Endodermal cell (in vitro differentiated cells): Measurements from ENCODE around the gene TP73. TPM values are rescaled to one million over a fixed set of nuclear protein-coding genes. Genes with fewer than 3 reads are reported as not detected.

Experiments
- DNase-seq: peaks from one replicate; pipeline ENCODE4 v3.0.0-alpha.2; 2017
- H3K27ac ChIP-seq: 2 replicates; pipeline ENCODE4 v1.5.1; 2013; ENCODE audit warnings: mild to moderate bottlenecking, low read depth, low read length, moderate library complexity
- H3K27me3 ChIP-seq: 2 replicates; pipeline ENCODE4 v1.6.1; 2013; ENCODE audit warnings: mild to moderate bottlenecking, low read length, moderate library complexity; ENCODE audit not compliant: insufficient read depth, control insufficient read depth, poor library complexity, severe bottlenecking
- H3K36me3 ChIP-seq: 2 replicates; pipeline ENCODE4 v1.7.0; 2013; ENCODE audit warnings: mild to moderate bottlenecking, low read length, moderate library complexity; ENCODE audit not compliant: control insufficient read depth, insufficient read depth
- H3K4me1 ChIP-seq: one replicate; pipeline ENCODE4 v1.7.0; 2013; ENCODE audit warnings: low read length; ENCODE audit not compliant: control insufficient read depth, insufficient read depth
- H3K4me3 ChIP-seq: 2 replicates; pipeline ENCODE4 v1.5.1; 2013; ENCODE audit warnings: mild to moderate bottlenecking, low read length, moderate library complexity
- H3K9ac ChIP-seq: 2 replicates; pipeline ENCODE4 v1.6.1; 2013; ENCODE audit warnings: mild to moderate bottlenecking, low read length, moderate library complexity; ENCODE audit not compliant: poor library complexity, severe bottlenecking; ENCODE audit errors: extremely low read depth
- H3K9me3 ChIP-seq: 2 replicates; pipeline ENCODE4 v1.6.1; 2013; ENCODE audit warnings: mild to moderate bottlenecking, low read length, moderate library complexity; ENCODE audit not compliant: control insufficient read depth
- H3K27ac Mint-ChIP-seq: 2 replicates; pipeline ENCODE4 v1.8.0; 2020; ENCODE audit warnings: mixed read lengths
- H3K27me3 Mint-ChIP-seq: 2 replicates; pipeline ENCODE4 v1.8.0; 2021; ENCODE audit warnings: mild to moderate bottlenecking, mixed read lengths; ENCODE audit not compliant: insufficient read depth
- H3K36me3 Mint-ChIP-seq: 2 replicates; pipeline ENCODE4 v1.8.0; 2020; ENCODE audit warnings: low read depth, mixed read lengths
- H3K4me1 Mint-ChIP-seq: 2 replicates; pipeline ENCODE4 v1.8.0; 2020; ENCODE audit warnings: mixed read lengths
- H3K4me3 Mint-ChIP-seq: 2 replicates; pipeline ENCODE4 v1.8.0; 2020; ENCODE audit warnings: mild to moderate bottlenecking, moderate library complexity, mixed read lengths
- H3K9me3 Mint-ChIP-seq: 2 replicates; pipeline ENCODE4 v1.8.0; 2020; ENCODE audit warnings: mild to moderate bottlenecking, mixed read lengths
- WGBS, 2 experiments: methylation state at CpG; one replicate each; pipeline versions ENCODE4 v1.1.5 to v1.1.7; 2013; ENCODE audit warnings: missing lambda C conversion rate in 2 of 2, mixed read lengths in 1 of 2; ENCODE audit not compliant: insufficient coverage in 1 of 2, insufficient read length in 1 of 2; 5-methylcytosine and 5-hydroxymethylcytosine counted together
- total RNA-seq, 2 donors: library from RNA; stranded (reverse); fragmentation: NEBNext Ultra II Directional in 1 of 2; extraction: Animal tissue kit (Norgen Biotek cat#: 25700) in 1 of 2; gene quantifications; 2 replicates in 1 of 2; 3 replicates in 1 of 2; pipeline ENCODE4 v1.2.1, GENCODE V29; 2021
- TF ChIP-seq, protein P1 (sequence below): fragments of 200-600 bp; sonication (generic); conservative IDR thresholded peaks from 2 replicates; pipeline ENCODE4 v1.5.0; 2021; ENCODE audit warnings: antibody characterized with exemption, mild to moderate bottlenecking

Gene TP73
- total RNA-seq, 2 donors from 2014 or later: 3.4 to 3.5 TPM

DNA sequence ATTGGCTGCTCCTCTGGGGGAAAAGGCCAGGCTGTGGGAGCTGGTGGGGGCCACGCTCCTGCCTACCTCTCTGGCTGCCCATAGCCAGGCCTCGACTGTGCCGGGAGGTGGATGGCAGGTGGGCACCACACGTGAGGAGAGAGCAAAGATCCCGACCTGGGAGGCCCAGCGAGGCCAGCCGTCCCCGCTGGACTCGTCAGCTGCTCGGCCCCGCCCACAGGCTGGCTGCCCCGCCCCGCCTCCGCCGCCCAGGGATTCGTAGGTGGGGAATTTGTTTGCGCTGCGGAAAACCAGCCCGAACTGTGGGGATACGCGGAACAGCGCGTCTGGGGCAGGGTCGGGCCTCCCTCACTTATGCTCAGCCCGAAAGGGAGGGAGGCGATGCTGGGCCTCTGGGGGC is 31.7 kb downstream of the TP73 start:
- Histone ChIP-seq H3K4me1 (no peaks in the 10 kb centered on the region), H3K27ac (no peak overlapping the region)
- TF ChIP-seq, protein P1, sequence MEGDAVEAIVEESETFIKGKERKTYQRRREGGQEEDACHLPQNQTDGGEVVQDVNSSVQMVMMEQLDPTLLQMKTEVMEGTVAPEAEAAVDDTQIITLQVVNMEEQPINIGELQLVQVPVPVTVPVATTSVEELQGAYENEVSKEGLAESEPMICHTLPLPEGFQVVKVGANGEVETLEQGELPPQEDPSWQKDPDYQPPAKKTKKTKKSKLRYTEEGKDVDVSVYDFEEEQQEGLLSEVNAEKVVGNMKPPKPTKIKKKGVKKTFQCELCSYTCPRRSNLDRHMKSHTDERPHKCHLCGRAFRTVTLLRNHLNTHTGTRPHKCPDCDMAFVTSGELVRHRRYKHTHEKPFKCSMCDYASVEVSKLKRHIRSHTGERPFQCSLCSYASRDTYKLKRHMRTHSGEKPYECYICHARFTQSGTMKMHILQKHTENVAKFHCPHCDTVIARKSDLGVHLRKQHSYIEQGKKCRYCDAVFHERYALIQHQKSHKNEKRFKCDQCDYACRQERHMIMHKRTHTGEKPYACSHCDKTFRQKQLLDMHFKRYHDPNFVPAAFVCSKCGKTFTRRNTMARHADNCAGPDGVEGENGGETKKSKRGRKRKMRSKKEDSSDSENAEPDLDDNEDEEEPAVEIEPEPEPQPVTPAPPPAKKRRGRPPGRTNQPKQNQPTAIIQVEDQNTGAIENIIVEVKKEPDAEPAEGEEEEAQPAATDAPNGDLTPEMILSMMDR: no peak

DNA sequence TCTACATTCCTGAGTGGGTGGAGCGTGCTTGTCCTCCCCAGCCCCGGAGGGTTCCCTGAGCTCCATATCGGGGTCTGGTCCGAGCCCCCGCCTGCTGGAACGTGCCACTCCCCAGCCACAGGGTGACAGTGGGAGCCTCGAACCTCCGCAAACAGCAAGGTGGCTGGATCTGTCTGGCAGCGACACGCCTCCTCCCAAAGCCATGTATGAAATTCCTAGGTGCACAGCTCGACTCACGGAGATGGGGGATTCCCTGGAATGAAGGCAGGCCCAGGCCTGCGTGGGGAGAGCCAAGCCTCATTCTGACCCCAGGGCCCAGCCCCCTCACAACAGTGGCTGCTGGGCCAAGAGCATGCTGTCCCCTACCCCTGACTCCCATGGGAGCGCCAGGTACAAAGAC is 32.9 kb downstream of the TP73 start:
- WGBS, 2 experiments: 91% methylated on average over 14 of the region's 14 CpGs
- H3K27me3 ChIP-seq: peaks cover 22% of the 10 kb centered on the region
- H3K36me3 ChIP-seq: no peaks in the 10 kb centered on the region
- no peaks in the 10 kb centered on the region for H3K9me3 ChIP-seq
- H3K4me3 ChIP-seq: no peak overlapping the region
- no peaks in the 10 kb centered on the region for H3K4me1 ChIP-seq
- Mint-ChIP-seq H3K36me3 (no peaks in the 10 kb centered on the region), H3K9me3 (no peaks in the 10 kb centered on the region), H3K4me1 (peaks cover 4% of the 10 kb centered on the region), H3K27ac (no peak overlapping the region), H3K27me3 (peaks cover 16% of the 10 kb centered on the region), H3K4me3 (no peak overlapping the region)
- TF ChIP-seq, protein P1: no peak
- no peak overlapping the region for H3K27ac ChIP-seq
- DNase-seq: no peak
- H3K9ac ChIP-seq: no peak overlapping the region

More for the DNA sequence above, 31.7 kb downstream of the TP73 start:
- Histone ChIP-seq H3K4me3 (no peak overlapping the region), H3K9me3 (no peaks in the 10 kb centered on the region), H3K27me3 (peaks cover 22% of the 10 kb centered on the region), H3K9ac (no peak overlapping the region), H3K36me3 (no peaks in the 10 kb centered on the region)
- peaks cover 22% of the 10 kb centered on the region for H3K27me3 Mint-ChIP-seq
- no peak overlapping the region for H3K27ac Mint-ChIP-seq
- peak; percentile 93 for DNase-seq
- H3K9me3 Mint-ChIP-seq: no peaks in the 10 kb centered on the region
- no peaks in the 10 kb centered on the region for H3K36me3 Mint-ChIP-seq
- peaks cover 4% of the 10 kb centered on the region for H3K4me1 Mint-ChIP-seq
- peak overlapping the region; percentile 16 for H3K4me3 Mint-ChIP-seq
- WGBS, 2 experiments: 5 to 11% methylated on average over 11 to 26 of the region's 26 CpGs

DNA sequence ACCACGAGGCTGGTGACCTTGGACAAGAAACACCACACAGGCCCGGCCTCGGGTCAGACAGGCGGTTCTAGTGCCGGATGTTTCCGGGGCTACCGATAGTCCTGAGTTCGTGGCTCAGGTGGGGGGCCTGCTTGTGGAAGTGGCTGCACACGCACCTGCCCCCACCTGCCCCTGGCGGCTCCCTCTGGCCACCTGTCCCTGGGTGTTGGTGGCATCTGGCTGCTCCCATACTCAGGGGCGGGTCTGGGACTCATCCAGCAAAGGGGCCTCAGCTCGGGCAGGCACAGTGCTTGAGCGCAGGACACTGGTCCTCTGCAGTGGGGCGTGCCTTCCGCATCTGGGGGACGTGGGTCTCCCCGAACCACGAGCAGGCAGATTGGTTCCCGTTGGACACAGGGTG is 33.6 kb downstream of the TP73 start:
- peaks cover 16% of the 10 kb centered on the region for H3K27me3 Mint-ChIP-seq
- H3K27me3 ChIP-seq: peaks cover 22% of the 10 kb centered on the region

More for the DNA sequence above, 33.6 kb downstream of the TP73 start:
- no peak overlapping the region for H3K4me3 ChIP-seq
- no peaks in the 10 kb centered on the region for H3K36me3 ChIP-seq
- H3K9me3 ChIP-seq: no peaks in the 10 kb centered on the region
- WGBS, 2 experiments: 86 to 92% methylated on average over 16 to 19 of the region's 19 CpGs
- H3K36me3 Mint-ChIP-seq: no peaks in the 10 kb centered on the region
- H3K27ac Mint-ChIP-seq: no peak overlapping the region
- no peaks in the 10 kb centered on the region for H3K4me1 ChIP-seq
- H3K4me1 Mint-ChIP-seq: peaks cover 4% of the 10 kb centered on the region
- H3K9me3 Mint-ChIP-seq: no peaks in the 10 kb centered on the region
- H3K4me3 Mint-ChIP-seq: no peak overlapping the region
- DNase-seq: no peak
- TF ChIP-seq, protein P1: no peak
- no peak overlapping the region for H3K9ac ChIP-seq
- no peak overlapping the region for H3K27ac ChIP-seq
